Measurements from ENCODE around the gene TMEM154.

DNA sequence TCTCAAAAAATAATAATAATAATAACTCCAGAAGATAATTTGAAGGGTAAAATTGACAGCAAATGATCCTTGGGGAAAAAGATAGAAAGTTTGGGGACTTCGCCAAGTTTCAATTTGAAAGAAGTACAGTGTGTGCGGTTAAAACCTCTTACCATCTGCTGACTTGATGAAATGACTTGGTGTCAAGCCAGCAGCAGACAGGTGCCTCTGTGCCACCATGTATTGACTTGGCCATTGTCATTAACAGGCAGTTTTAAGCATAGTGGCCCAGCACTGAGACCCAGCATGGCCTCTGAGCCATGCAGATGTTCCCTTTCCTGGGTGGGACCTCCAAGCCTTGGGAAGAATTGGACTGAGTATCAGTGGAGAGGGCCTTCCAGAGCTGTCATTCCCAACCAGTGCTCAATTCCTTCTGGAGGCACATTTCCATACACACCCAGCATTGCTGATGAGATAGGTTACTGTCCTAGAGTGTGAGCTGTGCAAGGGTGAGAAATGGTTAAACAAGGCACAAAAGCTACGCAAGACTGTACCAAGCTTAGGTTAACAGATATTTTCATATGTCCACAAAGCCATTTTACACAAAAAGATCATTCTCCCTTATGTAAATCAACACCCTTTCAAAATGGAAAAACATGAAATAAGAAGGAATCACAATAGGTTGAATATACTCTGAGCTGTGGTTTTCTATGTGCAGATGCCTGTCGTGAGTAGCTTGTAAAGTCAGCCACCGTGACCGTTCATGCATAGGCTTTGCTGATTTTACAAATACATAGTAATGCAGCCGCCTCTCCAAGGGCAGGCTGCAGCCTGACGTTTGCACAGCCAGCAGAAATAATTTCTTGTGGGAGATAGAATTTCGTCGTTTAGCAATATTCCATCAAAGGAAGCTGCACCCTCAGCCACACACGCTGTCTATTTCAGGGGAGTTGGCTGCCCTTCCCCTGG lies 84.5 kb downstream of the TMEM154 start:
- TF ChIP-seq, protein P1, sequence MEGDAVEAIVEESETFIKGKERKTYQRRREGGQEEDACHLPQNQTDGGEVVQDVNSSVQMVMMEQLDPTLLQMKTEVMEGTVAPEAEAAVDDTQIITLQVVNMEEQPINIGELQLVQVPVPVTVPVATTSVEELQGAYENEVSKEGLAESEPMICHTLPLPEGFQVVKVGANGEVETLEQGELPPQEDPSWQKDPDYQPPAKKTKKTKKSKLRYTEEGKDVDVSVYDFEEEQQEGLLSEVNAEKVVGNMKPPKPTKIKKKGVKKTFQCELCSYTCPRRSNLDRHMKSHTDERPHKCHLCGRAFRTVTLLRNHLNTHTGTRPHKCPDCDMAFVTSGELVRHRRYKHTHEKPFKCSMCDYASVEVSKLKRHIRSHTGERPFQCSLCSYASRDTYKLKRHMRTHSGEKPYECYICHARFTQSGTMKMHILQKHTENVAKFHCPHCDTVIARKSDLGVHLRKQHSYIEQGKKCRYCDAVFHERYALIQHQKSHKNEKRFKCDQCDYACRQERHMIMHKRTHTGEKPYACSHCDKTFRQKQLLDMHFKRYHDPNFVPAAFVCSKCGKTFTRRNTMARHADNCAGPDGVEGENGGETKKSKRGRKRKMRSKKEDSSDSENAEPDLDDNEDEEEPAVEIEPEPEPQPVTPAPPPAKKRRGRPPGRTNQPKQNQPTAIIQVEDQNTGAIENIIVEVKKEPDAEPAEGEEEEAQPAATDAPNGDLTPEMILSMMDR (conservative IDR thresholded peaks at IDR 0.05) = no peak
- TF ChIP-seq EZH2 (IDR thresholded peaks at IDR 0.05; ENCODE audit: low read depth) = no peak
